GM12891 (cell line): Measurements from ENCODE around the gene CADPS.

Source experiments
- PAX5 ChIP-seq: IDR thresholded peaks from 2 replicates; pipeline ENCODE4 v1.6.1; 2011; ENCODE audit warnings: low read length, moderate library complexity, mild to moderate bottlenecking; ENCODE audit not compliant: insufficient read depth, severe bottlenecking
- POLR2A ChIP-seq: IDR thresholded peaks from 2 replicates; pipeline ENCODE4 v1.6.1; 2011; ENCODE audit warnings: low read depth, low read length, control low read depth
- POLR2AphosphoS5 ChIP-seq: IDR thresholded peaks from 2 replicates; pipeline ENCODE4 v1.6.1; 2011; ENCODE audit warnings: low read depth, low read length, control low read depth
- POU2F2 ChIP-seq: IDR thresholded peaks from 2 replicates; pipeline ENCODE4 v1.6.1; 2011; ENCODE audit warnings: low read depth, mild to moderate bottlenecking, control low read depth, low read length, moderate library complexity
- SPI1 ChIP-seq: IDR thresholded peaks from 2 replicates; pipeline ENCODE4 v1.6.1; 2011; ENCODE audit warnings: low read depth, low read length, control low read depth
- TAF1 ChIP-seq: IDR thresholded peaks from 2 replicates; pipeline ENCODE4 v1.6.1; 2011; ENCODE audit warnings: low read depth, low read length, control low read depth

DNA sequence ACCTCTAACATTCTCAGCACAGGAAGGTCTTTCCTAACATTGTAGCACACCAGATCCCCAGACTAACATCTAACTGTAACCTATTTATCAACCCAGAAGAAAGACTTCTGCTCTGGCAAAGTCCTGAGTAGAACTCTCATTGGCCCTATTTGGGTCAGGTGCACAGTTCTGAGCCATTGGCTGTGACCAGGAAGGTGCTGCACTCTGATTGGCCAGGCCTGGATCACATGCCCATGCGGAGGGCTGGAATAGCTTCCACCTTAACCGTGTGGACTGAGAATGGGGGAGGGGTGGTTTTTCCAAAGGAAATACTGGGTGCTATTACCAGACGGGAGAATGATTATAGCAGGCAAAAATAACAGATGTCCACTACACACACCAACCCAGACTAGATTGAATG lies 513.4 kb downstream of the CADPS start:
- TF ChIP-seq PAX5 (no peak), TAF1 (no peak), POLR2A (no peak), SPI1 (no peak), POLR2AphosphoS5 (no peak), POU2F2 (no peak)
